GM21529 (cell line): Measurements from ENCODE around the gene POU2AF3.

ENCODE experiments used
- ATAC-seq: cut with Tn5 transposase; IDR thresholded peaks from one replicate; pipeline ENCODE4 v1.9.1; 2021; ENCODE audit not compliant: unreplicated experiment

The POU2AF3 gene

GRCh38 chr11:111350811-111351210 lies 52.5 kb downstream of the POU2AF3 start:
- no peak for ATAC-seq

GRCh38 chr11:111351374-111352055 lies 53.2 kb downstream of the POU2AF3 start:
- ATAC-seq, result no peak

DNA sequence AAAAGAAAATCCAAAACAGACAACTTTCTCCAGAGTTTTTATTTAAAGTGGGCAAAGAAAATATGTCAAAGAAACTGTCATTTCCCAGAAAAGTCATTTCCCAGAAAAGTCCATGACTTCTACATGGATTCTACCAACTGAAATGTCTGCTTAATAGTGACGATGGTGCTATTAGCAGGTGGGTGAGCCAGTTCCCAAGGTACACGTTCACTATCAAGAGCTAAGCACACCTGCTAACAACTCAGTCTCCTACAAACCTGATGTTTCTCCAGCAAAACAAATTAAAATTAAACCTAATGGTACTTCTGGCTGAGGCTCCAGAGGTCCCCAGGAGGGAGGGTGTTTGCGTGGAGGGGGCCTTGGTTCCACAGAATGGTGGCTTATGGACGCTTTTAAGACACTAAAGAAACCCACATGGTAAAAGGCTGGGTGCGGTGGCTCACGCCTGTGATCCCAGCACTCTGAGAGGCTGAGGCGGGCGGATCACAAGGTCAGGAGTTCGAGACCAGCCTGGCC lies 53.9 kb downstream of the POU2AF3 start:
- ATAC-seq, result no peak

DNA sequence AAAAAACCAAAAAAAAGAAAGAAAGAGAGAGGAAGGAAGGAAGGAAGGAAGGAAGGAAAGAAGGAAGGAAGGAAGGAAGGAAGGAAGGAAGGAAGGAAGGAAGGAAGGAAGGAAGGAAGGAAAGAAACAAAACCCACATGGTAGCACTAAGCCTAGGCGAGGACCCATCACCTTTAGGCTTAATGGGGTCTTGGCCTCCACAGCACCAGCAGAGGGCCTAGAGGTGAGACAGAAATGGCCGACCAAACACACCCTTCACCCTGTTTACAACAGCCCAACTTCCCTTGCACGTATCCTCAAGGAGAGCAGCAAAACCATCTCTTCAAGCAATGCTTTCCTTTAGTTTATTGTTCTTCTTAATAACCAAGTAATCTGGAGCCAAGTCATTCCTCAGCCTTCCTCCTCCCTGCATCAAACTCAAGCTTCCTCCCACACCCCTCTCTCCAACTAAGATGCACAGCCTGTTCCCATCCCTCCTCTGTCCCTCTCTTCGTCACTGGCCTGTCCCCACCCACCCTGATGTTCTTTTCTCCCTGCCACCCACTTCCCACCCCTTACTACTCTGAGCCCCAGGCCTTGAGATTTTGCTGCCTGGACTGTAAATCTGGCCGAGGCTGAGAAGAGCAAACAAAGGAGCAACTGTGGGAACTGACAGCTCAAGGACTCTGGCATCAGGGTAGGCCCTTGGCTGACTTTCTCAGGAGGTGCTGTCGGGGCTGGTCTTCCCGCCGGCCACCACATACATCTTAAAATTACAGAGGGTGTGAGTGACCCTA lies 54.8 kb downstream of the POU2AF3 start:
- no peak for ATAC-seq

- ATAC-seq, result no peak
Measured at GRCh38 chr11:111353776-111354600, 55.6 kb downstream of the POU2AF3 start.

GRCh38 chr11:111354601-111354891 lies 56.2 kb downstream of the POU2AF3 start:
- ATAC-seq, result no peak

- no peak for ATAC-seq
Measured at GRCh38 chr11:111355101-111355500, 56.8 kb downstream of the POU2AF3 start.

DNA sequence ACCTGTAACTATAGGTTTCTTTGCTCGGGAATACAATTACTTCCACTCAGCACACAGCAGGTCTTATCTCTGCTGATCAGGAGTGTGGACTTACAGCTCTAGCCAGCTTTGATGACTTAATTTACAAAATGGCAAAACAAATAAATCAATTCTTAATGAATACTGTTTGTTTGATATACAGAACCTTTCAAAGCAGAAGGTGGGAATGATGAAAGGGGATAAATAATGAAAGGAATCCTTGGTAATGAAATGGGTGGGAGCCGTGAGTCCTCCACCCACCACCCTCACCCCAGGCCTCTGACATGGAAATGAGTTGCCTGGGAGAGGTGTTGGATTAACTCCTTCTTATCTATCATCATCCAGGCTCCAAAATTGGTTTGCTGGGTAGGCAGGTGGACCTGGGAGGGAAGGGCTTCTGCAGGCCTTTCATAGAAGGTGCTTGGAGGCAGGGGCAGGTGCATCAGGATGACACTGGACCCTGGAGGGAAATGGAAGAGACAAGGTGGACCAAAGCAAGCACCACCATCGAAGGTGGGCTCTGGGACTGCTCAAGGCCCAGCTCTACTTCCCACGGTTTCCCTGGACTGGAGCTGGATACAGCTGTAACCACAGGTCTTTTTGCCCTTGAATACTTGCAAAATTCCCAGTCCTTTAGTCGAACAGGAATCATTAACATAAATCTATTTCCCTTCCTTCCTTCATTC lies 57.8 kb downstream of the POU2AF3 start:
- no peak for ATAC-seq

- no peak for ATAC-seq
Measured at GRCh38 chr11:111356660-111357048, 58.3 kb downstream of the POU2AF3 start.

DNA sequence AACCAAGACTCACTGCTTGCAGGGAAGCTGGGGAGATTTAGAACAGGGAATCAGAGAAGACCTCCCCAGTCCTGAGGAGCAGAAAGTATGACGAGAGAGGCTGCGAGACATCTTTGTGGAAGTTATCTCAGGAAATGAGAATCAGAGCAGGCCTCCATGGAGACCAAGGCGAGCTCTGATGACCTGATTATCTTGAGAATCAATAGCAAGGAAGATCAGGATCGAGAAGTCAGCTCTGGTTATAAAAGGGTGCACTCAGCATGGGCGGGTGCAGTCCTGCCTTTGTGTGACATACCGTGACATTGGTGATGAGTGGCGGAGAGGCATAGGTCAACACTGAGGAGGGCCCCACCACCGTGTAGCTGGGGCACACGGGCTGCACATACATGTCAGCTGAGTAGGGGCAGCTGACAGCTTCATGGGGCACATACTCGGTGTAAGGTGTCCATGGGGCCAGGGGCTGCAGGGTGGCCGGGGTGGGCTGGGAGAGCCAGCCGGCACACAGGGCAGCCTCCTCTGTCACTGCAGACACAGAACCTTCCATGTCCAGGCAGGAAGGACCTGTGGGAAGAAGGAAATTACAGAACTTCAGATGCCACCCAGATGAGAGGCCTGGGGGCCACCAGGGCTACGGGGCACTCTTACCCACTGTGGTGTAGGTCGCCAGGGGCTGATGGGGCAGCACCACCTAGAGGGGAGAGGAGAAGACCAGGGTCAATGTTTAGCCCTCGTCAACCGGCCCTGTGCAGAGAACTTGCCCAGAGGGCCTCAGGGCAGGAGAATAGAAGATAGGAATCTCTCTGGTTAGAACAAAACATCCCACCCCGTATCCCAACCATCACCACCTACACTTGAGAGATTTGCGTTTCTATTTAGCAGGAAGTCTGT lies 59.0 kb downstream of the POU2AF3 start:
- ATAC-seq, result no peak
